Psoas muscle (tissue), 8 donors: ENCODE data around the gene ADGRB2. TPM values are rescaled to one million over a fixed set of nuclear protein-coding genes. Genes with fewer than 3 reads are reported as not detected.

Experiments
- ATAC-seq, 4 donors: fragments of 200-7000 bp; cut with Tn5 transposase; one replicate each; pipeline ENCODE4 v1.9.1; 2020; ENCODE audit warnings: moderate library complexity in 3 of 4, mild to moderate bottlenecking in 2 of 4
- DNase-seq, 2 donors: peaks; one replicate each; pipeline ENCODE4 v3.0.0-alpha.2; 2020
- H3K27ac ChIP-seq: fragments of 200-600 bp; one replicate; pipeline ENCODE4 v1.8.0; 2022
- H3K27me3 ChIP-seq, 3 donors: fragments of 200-600 bp in 1 of 3; one replicate each; pipeline versions ENCODE4 v1.6.1 to v1.8.0; 2013 to 2022; ENCODE audit warnings: low read length in 2 of 3, mild to moderate bottlenecking in 2 of 3, moderate library complexity in 1 of 3; ENCODE audit not compliant: insufficient read depth in 3 of 3
- H3K36me3 ChIP-seq, 2 donors: fragments of 200-600 bp in 1 of 2; one replicate each; pipeline versions ENCODE4 v1.6.1 to v1.8.0; 2013 to 2022; ENCODE audit warnings: low read depth in 1 of 2, mild to moderate bottlenecking in 1 of 2, moderate library complexity in 1 of 2; ENCODE audit not compliant: insufficient read depth in 1 of 2
- H3K4me1 ChIP-seq: fragments of 200-600 bp; one replicate; pipeline ENCODE4 v1.8.0; 2022
- H3K4me3 ChIP-seq: fragments of 200-600 bp; one replicate; pipeline ENCODE4 v1.8.0; 2022; ENCODE audit warnings: mild to moderate bottlenecking
- H3K9me3 ChIP-seq: fragments of 200-600 bp; one replicate; pipeline ENCODE4 v1.8.0; 2022
- CTCF ChIP-seq: fragments of 200-600 bp; IDR thresholded peaks from one replicate; pipeline ENCODE4 v1.8.0; 2022; ENCODE audit warnings: antibody characterized with exemption
- WGBS, 3 donors: extraction: QIAGEN DNeasy Blood & Tissue Kit; methylation state at CpG; one replicate each; pipeline versions ENCODE4 v1.1.6 to v1.1.7; 2013; 5-methylcytosine and 5-hydroxymethylcytosine counted together
- intact Hi-C, 2 donors: fragments of 100-400 bp; cut with DNase I; formaldehyde crosslinking; loops; one replicate each; pipeline versions ENCODE4 v1.11.0 to v1.14.2; 2022
- polyA plus RNA-seq, 3 donors: library from polyadenylated mRNA; stranded (reverse); fragments of 200-250 nt; gene quantifications; one replicate each; pipeline ENCODE4 v1.2.3, GENCODE V29; 2013
- total RNA-seq, 4 donors: library from RNA; stranded (reverse); fragmentation: NEBNext Ultra II Directional in 2 of 4; extraction: Animal tissue kit (Norgen Biotek cat#: 25700) in 2 of 4; gene quantifications; one replicate each; pipeline versions ENCODE4 v1.2.1 to v1.2.4, GENCODE V29; 2021 to 2023
- donor health status: healthy with polysubstance abuse.
- donor health status: DM: no; HTN: no; CAD: no; lungs with moderate emphysema.
- donor health status: Bipolar disorder and iron deficiency.
- donor health status: healthy.
- donor health status: DM: yes; HTN: yes; CAD: no.
- donor health status: DM: no; HTN: no; CAD: no.
- donor health status: DM: no; HTN: no; CAD: no.
- donor health status: DM: yes; HTN: yes; CAD: no.

The ADGRB2 gene
- total and polyA plus RNA-seq, 7 donors: 0.44 to 1.8 (median 0.73) TPM

- TF ChIP-seq CTCF: peak; percentile 57
- no peaks in the 10 kb centered on the region for H3K9me3 ChIP-seq
- peak overlapping the region; percentile 70 for H3K4me3 ChIP-seq
- no peak overlapping the region for H3K27ac ChIP-seq
- DNase-seq (peak; percentile 70 to 83), ATAC-seq (peak; percentile 65 to 92 (median 78))
- 1 to 2% (median 1%) methylated on average over 49 to 60 of the region's 60 CpGs for WGBS, 3 donors
- peaks cover 0 to 28% (median 23%) of the 10 kb centered on the region in 3 donors for H3K27me3 ChIP-seq
- H3K4me1 ChIP-seq: peaks cover 11% of the 10 kb centered on the region
- no peaks in the 10 kb centered on the region for H3K36me3 ChIP-seq
- intact Hi-C loops: loop anchor here in 1 of 2 donors (2.0 kb wide), 1 partner anchor 26 kb away; no protein-coding TSS in a partner anchor
Measured at GRCh38 chr1:31762726-31763670, 1.1 kb downstream of the ADGRB2 start.

GRCh38 chr1:31762323-31762722 is 1.8 kb downstream of the ADGRB2 start:
- Histone ChIP-seq H3K36me3 (no peaks in the 10 kb centered on the region), H3K9me3 (no peaks in the 10 kb centered on the region), H3K27ac (no peak overlapping the region), H3K27me3 (peaks cover 0 to 28% (median 23%) of the 10 kb centered on the region in 3 donors), H3K4me3 (peak overlapping the region; percentile 70), H3K4me1 (peaks cover 11% of the 10 kb centered on the region)
- DNase-seq (no peak), ATAC-seq (no peak)
- no peak for TF ChIP-seq CTCF
- 35 to 43% (median 35%) methylated on average over 7 of the region's 7 CpGs for WGBS, 3 donors
- intact Hi-C loops: loop anchor here in 1 of 2 donors (2.0 kb wide), 1 partner anchor 26 kb away; no protein-coding TSS in a partner anchor

GRCh38 chr1:31761883-31762282 is 2.3 kb downstream of the ADGRB2 start:
- no peak for ATAC-seq
- Histone ChIP-seq H3K4me1 (peaks cover 11% of the 10 kb centered on the region), H3K27ac (no peak overlapping the region), H3K4me3 (no peak overlapping the region), H3K27me3 (peaks cover 0 to 28% (median 23%) of the 10 kb centered on the region in 3 donors), H3K9me3 (no peaks in the 10 kb centered on the region), H3K36me3 (no peaks in the 10 kb centered on the region)
- intact Hi-C loops: loop anchor here in 1 of 2 donors (2.0 kb wide), 1 partner anchor 27 kb away; no protein-coding TSS in a partner anchor
- WGBS, 3 donors: 70 to 82% (median 73%) methylated on average over 6 of the region's 6 CpGs
- no peak for TF ChIP-seq CTCF
- DNase-seq: no peak

- peak overlapping the region; percentile 58 for H3K4me3 ChIP-seq
- no peaks in the 10 kb centered on the region for H3K9me3 ChIP-seq
- no peaks in the 10 kb centered on the region for H3K36me3 ChIP-seq
- ATAC-seq: peak; percentile 22 to 34 (median 29)
- peak; percentile 61 to 82 for DNase-seq
- intact Hi-C loops: no loop called here
- TF ChIP-seq CTCF: no peak
- H3K27me3 ChIP-seq: peaks cover 0 to 28% (median 23%) of the 10 kb centered on the region in 3 donors
- peaks cover 11% of the 10 kb centered on the region for H3K4me1 ChIP-seq
- no peak overlapping the region for H3K27ac ChIP-seq
- WGBS, 3 donors: 11 to 23% (median 14%) methylated on average over 45 to 63 of the region's 63 CpGs
Measured at GRCh38 chr1:31760471-31761470, 3.4 kb downstream of the ADGRB2 start.
